ENCODE measurements around the gene FGF4.

The FGF4 gene

DNA sequence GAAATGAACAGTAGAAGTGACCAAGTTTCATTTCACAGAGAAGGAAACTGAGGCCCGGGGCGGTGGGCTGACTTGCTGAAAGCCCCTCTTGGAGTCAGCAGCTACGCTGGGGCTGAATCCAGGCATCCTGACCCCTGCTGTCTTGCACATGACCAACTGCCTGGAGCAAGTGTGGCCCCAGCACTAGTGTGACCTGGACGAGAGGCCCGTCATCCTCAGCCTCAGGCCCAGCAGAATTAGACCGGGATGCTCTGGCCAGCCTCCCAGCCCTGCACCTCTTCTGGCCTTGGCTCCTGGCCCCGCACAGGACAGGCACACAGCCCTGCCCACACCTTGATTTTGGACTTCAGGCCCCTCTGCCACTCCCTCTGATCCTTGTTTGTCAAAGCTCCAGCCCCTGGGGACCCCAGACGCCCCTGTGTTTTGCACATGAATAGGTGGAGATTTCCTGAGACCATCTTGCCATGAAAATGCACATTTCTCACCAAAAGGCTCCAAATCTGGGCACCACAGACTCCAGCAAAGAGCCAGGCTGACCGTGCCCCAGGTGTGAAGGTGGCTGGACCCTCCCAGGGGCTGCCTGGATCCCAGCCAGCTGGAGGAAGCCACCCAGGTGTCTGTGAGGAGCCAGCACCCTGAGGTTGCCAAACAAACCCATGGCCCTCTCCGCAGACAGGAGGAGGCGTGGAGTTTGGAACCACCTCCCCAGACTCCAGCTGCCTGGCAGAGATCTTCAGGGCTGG, 24.9 kb downstream of the FGF4 start:
- Histone ChIP-seq H3K27me3 (ENCODE audit: control insufficient read depth, insufficient read depth, low read length, poor library complexity, severe bottlenecking) (no peaks in the 10 kb centered on the region), H3K4me3 (ENCODE audit: insufficient read depth, low read depth, low read length) (no peak overlapping the region), H3K4me1 (ENCODE audit: control insufficient read depth, insufficient read depth, low read length) (peaks cover 8% of the 10 kb centered on the region), H3K9me3 (ENCODE audit: control insufficient read depth, low read length) (no peaks in the 10 kb centered on the region), H3K36me3 (ENCODE audit: control insufficient read depth, insufficient read depth, low read length) (no peaks in the 10 kb centered on the region), H3K27ac (ENCODE audit: insufficient read depth, low read depth, low read length, poor library complexity, severe bottlenecking) (no peak overlapping the region)
- WGBS, 2 experiments: 70 to 73% methylated on average over 11 of the region's 11 CpGs

DNA sequence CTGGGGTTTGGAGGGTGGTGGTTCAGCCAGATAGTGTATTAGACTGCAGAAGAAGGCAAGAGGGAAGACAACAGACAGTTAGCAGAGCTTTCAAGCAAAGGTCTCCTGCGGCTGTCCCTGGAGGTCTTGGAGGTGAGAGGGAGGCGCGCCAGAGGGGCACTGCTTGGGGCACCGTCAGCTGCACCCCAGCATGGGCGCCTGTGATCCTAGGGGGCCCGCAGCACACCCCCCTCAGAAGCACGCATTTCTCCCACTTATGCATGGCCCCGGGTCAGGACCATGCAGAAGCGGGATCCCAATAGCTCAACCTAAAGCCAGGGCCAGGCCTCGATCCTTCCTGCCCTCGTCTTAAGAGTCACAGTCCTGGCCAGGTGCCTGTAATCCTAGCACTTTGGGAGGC, 26.5 kb downstream of the FGF4 start:
- no peaks in the 10 kb centered on the region for H3K36me3 ChIP-seq (ENCODE audit: control insufficient read depth, insufficient read depth, low read length)
- no peaks in the 10 kb centered on the region for H3K9me3 ChIP-seq (ENCODE audit: control insufficient read depth, low read length)
- WGBS, 2 experiments: 87 to 89% methylated on average over 11 of the region's 11 CpGs
- H3K27ac ChIP-seq (ENCODE audit: insufficient read depth, low read depth, low read length, poor library complexity, severe bottlenecking): no peak overlapping the region
- peaks cover 8% of the 10 kb centered on the region for H3K4me1 ChIP-seq (ENCODE audit: control insufficient read depth, insufficient read depth, low read length)
- no peak overlapping the region for H3K4me3 ChIP-seq (ENCODE audit: insufficient read depth, low read depth, low read length)
- no peaks in the 10 kb centered on the region for H3K27me3 ChIP-seq (ENCODE audit: control insufficient read depth, insufficient read depth, low read length, poor library complexity, severe bottlenecking)

DNA sequence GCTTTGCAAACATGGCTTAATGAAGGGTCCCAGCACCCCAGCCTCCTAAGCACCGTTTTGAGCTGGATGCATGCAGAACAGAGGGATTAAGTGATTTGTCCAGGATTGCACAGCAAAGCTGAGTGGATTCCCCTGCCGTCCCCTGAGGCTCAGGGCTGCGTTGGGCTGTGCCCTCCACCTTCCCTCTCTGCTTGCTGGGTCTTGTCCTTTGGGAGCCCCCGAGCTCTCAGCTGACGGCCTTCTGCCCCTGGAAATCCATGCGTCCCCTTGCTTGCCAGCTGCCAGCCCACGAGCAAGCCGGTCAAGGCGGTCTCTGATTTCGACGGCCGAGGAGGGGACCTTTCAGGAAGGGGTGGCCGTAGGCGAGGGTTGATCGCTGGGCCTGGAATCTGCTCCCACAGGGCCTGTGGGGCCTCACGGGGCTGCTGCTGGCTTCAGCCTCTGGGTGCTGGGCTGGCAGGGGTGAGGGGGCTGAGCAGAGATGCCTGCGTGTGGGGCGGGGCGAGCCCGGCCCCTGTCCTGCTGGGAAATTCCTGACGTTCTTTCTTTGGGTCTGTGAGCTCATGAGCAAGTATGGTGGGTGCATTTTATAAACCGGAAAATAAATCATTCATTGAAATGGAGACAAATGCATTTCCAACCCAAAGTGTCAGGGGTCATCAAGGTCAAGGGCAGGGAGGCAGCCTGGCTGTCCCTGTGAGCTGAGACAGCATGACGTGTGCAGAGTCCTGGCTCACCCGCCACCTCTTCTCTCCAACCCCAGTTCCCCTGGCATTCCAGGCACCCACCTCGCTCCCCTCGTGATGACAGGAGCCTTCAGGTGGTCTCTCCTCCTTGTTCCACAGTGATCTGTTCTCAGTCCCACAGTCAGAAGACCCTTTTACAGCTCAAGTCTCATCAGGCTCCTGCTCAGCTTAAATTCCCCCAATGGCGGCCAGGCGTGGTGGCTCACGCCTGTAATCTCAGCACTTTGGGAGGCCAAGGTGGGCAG, 28.1 kb downstream of the FGF4 start:
- 80 to 82% methylated on average over 29 of the region's 29 CpGs for WGBS, 2 experiments
- no peaks in the 10 kb centered on the region for H3K27me3 ChIP-seq (ENCODE audit: control insufficient read depth, insufficient read depth, low read length, poor library complexity, severe bottlenecking)
- H3K27ac ChIP-seq (ENCODE audit: insufficient read depth, low read depth, low read length, poor library complexity, severe bottlenecking): no peak overlapping the region

DNA sequence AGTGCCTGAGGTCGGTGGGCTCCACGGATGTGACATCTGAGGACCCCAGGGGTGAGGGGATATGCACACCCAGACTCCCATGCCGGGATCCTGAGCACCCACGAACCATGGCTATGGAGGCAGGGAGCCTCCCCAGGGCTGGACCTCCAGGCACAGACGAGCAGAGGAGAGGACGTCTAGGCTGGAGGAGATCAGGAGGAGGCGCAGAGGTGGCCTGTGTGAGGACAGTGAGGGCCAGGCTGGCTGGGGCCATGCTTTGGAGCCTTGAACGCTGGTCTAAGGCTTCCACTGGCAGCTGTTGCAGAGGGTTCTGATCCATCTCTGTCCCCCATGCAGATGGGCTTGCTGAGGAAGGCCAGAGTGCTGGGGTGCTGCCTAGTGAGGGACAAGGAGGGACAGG, 29.0 kb downstream of the FGF4 start:
- 92 to 94% methylated on average over 8 of the region's 8 CpGs for whole genome bisulfite sequencing, 2 experiments
- Histone ChIP-seq H3K4me3 (ENCODE audit: insufficient read depth, low read depth, low read length) (no peak overlapping the region), H3K36me3 (ENCODE audit: control insufficient read depth, insufficient read depth, low read length) (no peaks in the 10 kb centered on the region), H3K27ac (ENCODE audit: insufficient read depth, low read depth, low read length, poor library complexity, severe bottlenecking) (no peak overlapping the region), H3K9me3 (ENCODE audit: control insufficient read depth, low read length) (no peaks in the 10 kb centered on the region), H3K27me3 (ENCODE audit: control insufficient read depth, insufficient read depth, low read length, poor library complexity, severe bottlenecking) (no peaks in the 10 kb centered on the region), H3K4me1 (ENCODE audit: control insufficient read depth, insufficient read depth, low read length) (peaks cover 8% of the 10 kb centered on the region)

More for the DNA sequence above, 28.1 kb downstream of the FGF4 start:
- no peak overlapping the region for H3K4me3 ChIP-seq (ENCODE audit: insufficient read depth, low read depth, low read length)
- peaks cover 8% of the 10 kb centered on the region for H3K4me1 ChIP-seq (ENCODE audit: control insufficient read depth, insufficient read depth, low read length)
- no peaks in the 10 kb centered on the region for H3K9me3 ChIP-seq (ENCODE audit: control insufficient read depth, low read length)
- no peaks in the 10 kb centered on the region for H3K36me3 ChIP-seq (ENCODE audit: control insufficient read depth, insufficient read depth, low read length)

DNA sequence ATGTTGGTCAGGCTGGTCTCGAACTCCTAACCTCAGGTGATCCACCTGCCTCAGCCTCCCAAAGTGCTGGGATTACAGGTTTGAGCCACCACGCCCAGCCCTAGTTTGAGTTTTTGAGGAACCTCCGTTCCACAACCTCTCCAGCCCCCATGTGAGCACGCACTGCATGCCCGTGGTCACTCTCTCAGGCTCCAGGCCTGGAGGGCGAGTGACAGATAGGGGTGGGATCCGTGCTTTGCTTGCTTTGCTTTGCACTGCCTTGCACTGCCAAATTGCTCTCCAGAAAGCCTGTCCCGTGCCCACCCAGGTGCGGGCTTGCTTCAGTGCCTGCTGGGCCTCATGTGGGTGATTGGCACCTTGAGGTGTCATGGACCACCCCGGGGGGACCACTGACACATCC, 29.9 kb downstream of the FGF4 start:
- 91 to 94% methylated on average over 10 of the region's 10 CpGs for WGBS, 2 experiments
- Histone ChIP-seq H3K4me1 (ENCODE audit: control insufficient read depth, insufficient read depth, low read length) (peaks cover 8% of the 10 kb centered on the region), H3K27me3 (ENCODE audit: control insufficient read depth, insufficient read depth, low read length, poor library complexity, severe bottlenecking) (no peaks in the 10 kb centered on the region), H3K4me3 (ENCODE audit: insufficient read depth, low read depth, low read length) (no peak overlapping the region), H3K36me3 (ENCODE audit: control insufficient read depth, insufficient read depth, low read length) (no peaks in the 10 kb centered on the region), H3K9me3 (ENCODE audit: control insufficient read depth, low read length) (no peaks in the 10 kb centered on the region), H3K27ac (ENCODE audit: insufficient read depth, low read depth, low read length, poor library complexity, severe bottlenecking) (no peak overlapping the region)

DNA sequence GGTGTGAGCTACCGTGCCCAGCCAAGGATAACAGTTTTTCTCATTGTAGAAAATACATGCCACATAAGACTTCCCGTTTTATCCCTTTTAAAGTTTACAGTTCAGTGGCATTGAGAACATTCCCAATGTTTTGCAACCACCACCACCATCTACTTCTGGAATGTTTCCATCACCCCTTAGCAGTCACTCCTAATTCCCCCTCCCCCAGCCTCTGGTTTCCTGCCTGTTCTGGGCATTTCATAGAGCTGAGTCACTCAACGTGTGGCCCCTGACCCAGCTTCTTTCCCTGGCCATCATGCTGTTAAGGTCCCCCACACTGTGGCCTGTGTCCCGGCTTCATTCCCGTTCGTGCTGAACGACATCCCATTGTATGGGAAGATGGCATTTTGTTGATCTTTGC, 30.7 kb downstream of the FGF4 start:
- 73 to 75% methylated on average over 7 of the region's 7 CpGs for WGBS, 2 experiments
- Histone ChIP-seq H3K9me3 (ENCODE audit: control insufficient read depth, low read length) (no peaks in the 10 kb centered on the region), H3K27ac (ENCODE audit: insufficient read depth, low read depth, low read length, poor library complexity, severe bottlenecking) (no peak overlapping the region), H3K36me3 (ENCODE audit: control insufficient read depth, insufficient read depth, low read length) (no peaks in the 10 kb centered on the region), H3K4me1 (ENCODE audit: control insufficient read depth, insufficient read depth, low read length) (peaks cover 8% of the 10 kb centered on the region), H3K27me3 (ENCODE audit: control insufficient read depth, insufficient read depth, low read length, poor library complexity, severe bottlenecking) (no peaks in the 10 kb centered on the region), H3K4me3 (ENCODE audit: insufficient read depth, low read depth, low read length) (no peak overlapping the region)

GRCh38 chr11:69734841-69735240, 40.3 kb downstream of the FGF4 start:
- Histone ChIP-seq H3K4me3 (ENCODE audit: insufficient read depth, low read depth, low read length) (no peak overlapping the region), H3K27ac (ENCODE audit: insufficient read depth, low read depth, low read length, poor library complexity, severe bottlenecking) (no peak overlapping the region), H3K27me3 (ENCODE audit: control insufficient read depth, insufficient read depth, low read length, poor library complexity, severe bottlenecking) (no peaks in the 10 kb centered on the region), H3K9me3 (ENCODE audit: control insufficient read depth, low read length) (no peaks in the 10 kb centered on the region), H3K36me3 (ENCODE audit: control insufficient read depth, insufficient read depth, low read length) (no peaks in the 10 kb centered on the region), H3K4me1 (ENCODE audit: control insufficient read depth, insufficient read depth, low read length) (no peaks in the 10 kb centered on the region)
- WGBS, 2 experiments: 91 to 94% methylated on average over 3 of the region's 3 CpGs

DNA sequence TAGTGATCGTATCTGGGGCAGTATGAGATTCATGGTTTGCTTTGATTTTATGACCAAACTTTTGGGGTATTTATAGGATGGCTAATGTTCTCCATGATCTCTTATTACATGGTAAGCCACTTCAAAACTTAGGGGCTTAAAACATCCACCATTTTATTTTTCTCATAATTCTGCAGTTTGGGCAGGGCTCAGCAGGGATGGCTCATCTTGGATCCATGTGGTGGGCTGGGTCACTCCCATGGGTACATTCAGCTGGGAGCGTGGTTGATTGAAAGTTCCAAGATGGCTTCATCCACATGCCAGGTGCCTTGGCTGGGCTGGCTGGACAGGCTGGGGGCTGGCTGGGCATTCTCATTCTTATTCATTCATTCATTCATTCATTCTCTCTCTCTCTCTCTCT, 40.8 kb downstream of the FGF4 start:
- no peaks in the 10 kb centered on the region for H3K9me3 ChIP-seq (ENCODE audit: control insufficient read depth, low read length)
- H3K27ac ChIP-seq (ENCODE audit: insufficient read depth, low read depth, low read length, poor library complexity, severe bottlenecking): no peak overlapping the region
- no peaks in the 10 kb centered on the region for H3K27me3 ChIP-seq (ENCODE audit: control insufficient read depth, insufficient read depth, low read length, poor library complexity, severe bottlenecking)
- no peaks in the 10 kb centered on the region for H3K4me1 ChIP-seq (ENCODE audit: control insufficient read depth, insufficient read depth, low read length)
- H3K4me3 ChIP-seq (ENCODE audit: insufficient read depth, low read depth, low read length): no peak overlapping the region
- WGBS, 2 experiments: 92 to 97% methylated on average over 2 of the region's 2 CpGs
- no peaks in the 10 kb centered on the region for H3K36me3 ChIP-seq (ENCODE audit: control insufficient read depth, insufficient read depth, low read length)

DNA sequence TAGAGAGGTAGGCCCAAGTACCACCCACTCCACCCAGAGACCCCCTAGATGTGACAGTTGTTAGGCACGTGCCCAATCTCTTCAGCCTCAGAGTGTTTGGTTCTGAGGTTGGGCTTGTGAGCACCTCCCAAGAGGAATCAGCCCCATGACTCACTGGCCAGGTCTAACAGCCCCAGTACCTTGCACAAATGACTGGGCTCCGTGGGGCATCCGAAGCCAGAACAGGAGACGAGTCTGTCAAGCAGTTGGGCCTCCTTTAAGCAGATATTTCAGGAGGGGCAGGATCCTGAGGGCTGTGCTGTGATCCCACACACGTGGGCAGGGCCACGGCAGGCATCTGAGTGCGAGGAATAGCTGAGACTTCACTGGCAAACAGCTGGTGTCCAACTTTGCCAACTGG, 42.2 kb downstream of the FGF4 start:
- H3K4me1 ChIP-seq (ENCODE audit: control insufficient read depth, insufficient read depth, low read length): no peaks in the 10 kb centered on the region
- H3K27ac ChIP-seq (ENCODE audit: insufficient read depth, low read depth, low read length, poor library complexity, severe bottlenecking): no peak overlapping the region
- 83 to 85% methylated on average over 7 of the region's 7 CpGs for WGBS, 2 experiments
- no peaks in the 10 kb centered on the region for H3K9me3 ChIP-seq (ENCODE audit: control insufficient read depth, low read length)
- H3K4me3 ChIP-seq (ENCODE audit: insufficient read depth, low read depth, low read length): no peak overlapping the region
- H3K27me3 ChIP-seq (ENCODE audit: control insufficient read depth, insufficient read depth, low read length, poor library complexity, severe bottlenecking): no peaks in the 10 kb centered on the region
- H3K36me3 ChIP-seq (ENCODE audit: control insufficient read depth, insufficient read depth, low read length): no peaks in the 10 kb centered on the region

DNA sequence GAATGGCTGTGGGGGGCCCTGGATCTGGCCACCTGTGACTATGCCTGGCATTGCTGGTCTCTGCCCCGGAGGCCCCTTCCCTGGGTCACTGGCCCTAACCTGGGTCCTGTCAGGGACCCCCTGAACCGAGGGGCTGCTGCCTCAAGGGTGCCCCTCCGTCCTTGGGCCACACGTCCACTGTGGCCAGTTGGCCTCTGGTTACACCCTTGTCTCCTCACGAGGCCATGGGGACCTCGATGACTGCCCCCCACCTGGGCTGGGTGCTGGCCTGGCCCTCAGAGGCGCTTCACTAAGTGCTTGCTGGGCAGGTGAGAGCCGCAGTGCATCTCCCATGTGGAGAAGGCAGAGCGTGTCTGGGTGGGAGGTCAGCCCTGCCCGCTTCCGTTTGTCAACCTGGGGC, 44.0 kb downstream of the FGF4 start:
- Histone ChIP-seq H3K27ac (ENCODE audit: insufficient read depth, low read depth, low read length, poor library complexity, severe bottlenecking) (no peak overlapping the region), H3K36me3 (ENCODE audit: control insufficient read depth, insufficient read depth, low read length) (no peaks in the 10 kb centered on the region), H3K4me1 (ENCODE audit: control insufficient read depth, insufficient read depth, low read length) (no peaks in the 10 kb centered on the region), H3K27me3 (ENCODE audit: control insufficient read depth, insufficient read depth, low read length, poor library complexity, severe bottlenecking) (no peaks in the 10 kb centered on the region), H3K9me3 (ENCODE audit: control insufficient read depth, low read length) (no peaks in the 10 kb centered on the region), H3K4me3 (ENCODE audit: insufficient read depth, low read depth, low read length) (no peak overlapping the region)
- WGBS, 2 experiments: 94% methylated on average over 11 of the region's 11 CpGs
